Measurements from ENCODE around the gene GCC2. TPM values are rescaled to one million over a fixed set of nuclear protein-coding genes. Genes with fewer than 3 reads are reported as not detected.
"Not testable (repeated sequence)": the region's sequence is repeated elsewhere in the genome, so short reads cannot be mapped to it uniquely, and the experiment has no call there.

The GCC2 gene
- 31.4 TPM for total RNA-seq

- DNase-seq: peak; percentile 86
These were observed at the start of gene GCC2 for GRCh38 chr2:108448678-108449409. GCC2 (plus strand) TSS chr2:108449206; CDS start chr2:108449275, 69 bp downstream.

GRCh38 chr2:108399479-108399878, 49.5 kb upstream of the GCC2 start:
- no peak for DNase-seq

DNA sequence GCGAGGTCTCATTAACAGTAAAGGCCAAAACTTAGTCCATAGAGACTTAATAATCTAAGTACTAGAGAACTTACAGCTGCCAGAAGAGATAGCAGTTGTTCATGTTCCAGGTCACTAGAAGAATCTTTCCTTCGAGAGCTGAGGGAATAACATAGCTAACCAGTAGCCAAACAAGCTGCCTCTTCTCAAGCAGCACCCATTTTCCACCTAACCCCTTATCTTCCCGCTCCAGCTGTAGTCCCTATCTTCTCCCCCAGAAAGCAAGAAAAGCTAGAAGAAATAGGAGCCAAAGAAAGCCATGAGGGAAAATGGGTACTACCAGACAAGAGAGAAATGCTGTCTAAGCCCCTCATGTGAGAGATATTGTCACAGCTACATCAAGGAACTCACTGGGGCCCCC, 47.2 kb upstream of the GCC2 start:
- no peak for DNase-seq

GRCh38 chr2:108403494-108403893, 45.5 kb upstream of the GCC2 start:
- no peak for DNase-seq

DNA sequence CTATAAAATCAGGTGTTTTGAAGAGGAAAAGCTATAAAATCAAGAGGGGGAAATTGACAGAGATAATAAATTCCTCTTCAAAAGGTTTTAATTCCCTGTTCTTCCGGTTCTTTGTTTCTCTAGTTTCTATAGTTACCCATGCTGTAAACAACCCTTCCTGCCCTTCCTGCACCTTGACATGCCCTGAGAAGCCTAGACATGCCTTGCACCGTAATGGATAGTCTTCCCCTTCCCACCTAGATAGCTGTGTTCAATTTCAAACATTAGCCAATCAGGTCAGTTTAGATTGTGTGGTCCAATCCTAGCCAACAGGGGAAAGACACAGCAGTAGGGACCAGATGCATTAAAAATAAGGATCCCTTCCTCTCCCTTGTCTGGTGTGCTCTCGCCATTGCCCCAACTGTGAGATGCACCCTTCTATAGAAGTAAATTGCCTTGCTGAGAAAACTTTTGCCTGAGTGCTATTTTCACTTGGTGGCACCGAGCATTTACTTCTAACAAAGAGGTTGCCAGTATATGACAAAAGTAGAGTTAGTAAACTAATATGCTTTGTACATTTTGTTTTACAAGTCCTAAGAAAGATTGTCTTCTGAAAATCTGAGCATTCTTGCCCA, 44.1 kb upstream of the GCC2 start:
- DNase-seq: no peak

DNA sequence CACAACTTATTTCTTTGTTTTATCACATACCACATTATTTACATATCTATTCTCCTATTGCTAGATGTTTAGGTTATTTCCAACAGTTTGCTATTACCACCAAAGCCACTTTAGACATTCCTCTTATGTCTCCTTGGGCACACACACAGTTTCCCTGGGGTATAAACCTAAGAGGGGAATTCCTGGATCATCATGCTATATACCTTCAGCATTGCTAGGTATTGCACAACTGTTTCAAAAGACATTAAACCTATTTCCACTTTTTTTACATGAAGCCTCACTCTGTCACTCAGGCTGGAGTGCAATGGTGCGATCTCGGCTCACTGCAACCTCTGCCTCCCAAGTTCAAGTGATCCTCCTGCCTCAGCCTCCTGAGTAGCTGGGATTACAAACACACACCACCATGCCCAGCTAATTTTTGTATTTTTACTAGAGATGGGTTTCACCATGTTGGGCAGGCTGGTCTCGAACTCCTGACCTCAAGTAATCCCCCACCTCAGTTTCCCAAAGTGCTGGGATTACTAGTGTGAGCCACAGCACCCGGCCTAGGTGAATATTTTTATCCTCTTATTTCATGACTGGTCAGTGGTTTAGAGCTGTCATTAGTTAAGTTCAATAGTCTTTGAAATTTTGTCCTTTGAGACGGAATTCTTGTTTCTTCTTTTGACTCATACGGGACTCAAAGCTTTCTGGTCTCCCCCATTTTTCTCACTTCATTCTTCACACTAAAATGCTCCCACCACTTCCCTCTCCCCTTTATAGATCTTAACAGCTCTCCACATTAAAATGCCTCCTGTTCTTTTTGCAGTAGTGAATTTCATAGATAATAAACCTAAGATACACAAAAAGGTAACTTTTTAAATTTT, 40.9 kb upstream of the GCC2 start:
- no peak for DNase-seq

GRCh38 chr2:108409768-108410167, 39.2 kb upstream of the GCC2 start:
- DNase-seq: no peak

GRCh38 chr2:108412995-108413710, 35.9 kb upstream of the GCC2 start:
- no peak for DNase-seq

DNA sequence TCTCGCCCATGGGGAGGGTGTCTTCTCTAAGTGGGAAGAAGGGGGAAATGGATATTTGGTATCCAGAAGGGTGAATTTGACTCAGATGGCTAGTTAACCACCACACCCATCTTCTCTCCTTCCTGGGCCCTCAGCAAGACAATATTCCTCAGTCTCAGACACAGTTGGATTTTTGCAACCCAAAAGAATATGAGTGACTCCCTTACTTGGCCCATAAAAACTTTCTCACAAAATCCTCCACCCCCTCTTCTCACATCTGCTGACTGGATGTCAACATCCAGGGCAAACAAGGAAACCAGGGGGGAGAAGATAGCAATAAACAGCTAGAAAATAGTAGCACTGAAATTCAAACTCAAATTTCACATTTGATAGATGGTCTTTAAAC, 35.3 kb upstream of the GCC2 start:
- no peak for DNase-seq

DNA sequence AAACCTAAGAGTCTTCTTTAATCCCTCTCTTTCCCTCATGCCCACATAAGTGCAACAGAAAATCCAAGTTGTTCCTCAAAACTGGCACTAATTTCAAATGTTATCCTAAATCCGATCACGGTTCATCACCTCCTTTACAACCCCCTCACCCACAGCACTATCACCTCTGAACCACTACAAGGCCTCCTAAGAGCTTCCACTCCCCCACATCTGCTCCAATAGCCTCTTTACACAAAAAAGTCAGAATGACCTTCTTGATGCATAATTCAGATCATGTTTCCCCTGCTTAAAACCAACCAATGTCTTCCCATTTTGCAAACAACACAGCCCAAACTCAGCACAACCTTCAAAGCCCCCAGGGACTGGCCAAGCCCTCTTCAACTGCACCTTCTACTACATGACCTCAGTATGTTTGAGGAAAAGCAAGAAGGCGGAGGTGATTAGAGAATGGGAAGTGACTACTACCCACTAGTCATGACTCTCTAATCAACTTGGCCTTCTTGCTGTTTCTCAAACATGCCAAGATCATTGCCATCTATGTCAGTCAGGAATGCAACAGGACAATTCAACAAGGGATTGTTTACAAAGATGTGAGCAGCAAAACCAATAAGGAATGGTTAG, 34.6 kb upstream of the GCC2 start:
- no peak for DNase-seq

DNA sequence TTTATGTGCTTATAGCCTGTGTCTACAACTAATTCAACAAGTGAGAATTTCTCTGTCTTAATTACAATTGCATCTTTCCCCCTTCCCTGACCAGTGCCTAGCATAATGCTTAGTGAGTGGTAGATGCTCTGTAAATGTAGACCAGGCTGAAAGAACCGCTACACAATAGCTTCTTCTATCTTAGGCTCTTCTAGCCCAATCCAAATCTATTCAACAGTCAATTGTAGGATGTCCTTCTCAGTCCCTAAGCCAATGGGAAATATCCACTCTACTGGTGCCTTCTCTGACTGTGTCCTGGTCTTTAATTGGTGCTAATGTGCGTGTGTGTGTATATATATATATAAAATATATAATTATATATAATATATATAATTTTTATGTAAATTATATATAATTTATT, 34.1 kb upstream of the GCC2 start:
- no peak for DNase-seq

GRCh38 chr2:108417254-108417653, 31.8 kb upstream of the GCC2 start:
- DNase-seq: no peak

GRCh38 chr2:108418416-108418815, 30.6 kb upstream of the GCC2 start:
- peak; percentile 41 for DNase-seq

DNA sequence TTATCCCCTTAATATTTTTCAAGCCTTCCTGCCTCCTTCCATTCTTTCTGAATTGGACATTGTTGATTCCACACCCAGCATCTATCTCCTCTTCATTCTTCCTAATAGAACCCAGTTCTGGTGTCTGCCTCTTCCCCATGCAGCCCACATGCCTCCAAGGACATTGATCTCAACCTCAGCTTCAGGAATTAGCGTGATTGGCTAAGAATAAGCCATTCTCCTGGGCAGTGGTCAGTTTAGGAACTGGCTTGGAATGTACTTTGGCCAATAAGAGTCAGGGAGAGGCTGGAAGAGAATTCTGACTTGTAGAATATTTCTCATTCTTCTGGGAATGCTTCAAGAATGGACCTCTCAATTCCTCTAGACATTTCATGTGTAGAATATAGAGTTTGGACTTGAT, 25.9 kb upstream of the GCC2 start:
- DNase-seq: no peak

DNA sequence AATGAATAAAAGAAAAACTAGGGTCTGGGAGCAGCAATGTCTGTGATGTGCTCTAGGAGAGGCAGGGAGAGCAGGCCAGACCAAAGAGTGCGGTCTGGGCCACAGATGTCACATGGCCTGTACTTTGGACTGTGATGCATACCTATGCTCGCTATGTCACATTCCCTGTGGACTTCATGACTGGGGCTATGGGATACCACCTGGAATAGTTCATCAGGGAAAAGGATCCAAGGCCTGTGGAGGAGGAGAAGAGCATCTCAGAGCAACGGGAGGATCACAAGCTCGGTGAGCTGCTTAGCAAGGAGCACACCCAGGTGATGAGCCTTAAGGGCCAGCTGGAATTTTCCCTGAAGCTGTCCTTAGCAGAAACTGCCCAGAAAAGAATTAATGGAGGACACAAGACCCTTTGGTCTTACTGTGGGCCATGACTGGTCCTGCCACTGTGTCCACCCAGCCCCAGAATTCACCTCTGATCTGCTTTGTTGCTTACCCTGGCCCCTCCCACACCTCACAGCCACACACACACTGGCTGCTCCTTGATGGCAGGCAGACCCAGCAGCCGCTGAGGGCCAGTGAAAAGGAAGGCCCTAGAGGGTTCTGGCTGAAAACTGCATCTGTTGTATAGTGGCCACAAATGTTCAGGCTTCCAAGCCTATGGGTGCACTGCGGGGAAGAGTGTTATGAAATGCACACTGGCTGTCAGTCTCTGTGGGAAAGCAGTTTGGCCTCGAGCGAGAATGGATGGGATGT, 25.3 kb upstream of the GCC2 start:
- DNase-seq: no peak

DNA sequence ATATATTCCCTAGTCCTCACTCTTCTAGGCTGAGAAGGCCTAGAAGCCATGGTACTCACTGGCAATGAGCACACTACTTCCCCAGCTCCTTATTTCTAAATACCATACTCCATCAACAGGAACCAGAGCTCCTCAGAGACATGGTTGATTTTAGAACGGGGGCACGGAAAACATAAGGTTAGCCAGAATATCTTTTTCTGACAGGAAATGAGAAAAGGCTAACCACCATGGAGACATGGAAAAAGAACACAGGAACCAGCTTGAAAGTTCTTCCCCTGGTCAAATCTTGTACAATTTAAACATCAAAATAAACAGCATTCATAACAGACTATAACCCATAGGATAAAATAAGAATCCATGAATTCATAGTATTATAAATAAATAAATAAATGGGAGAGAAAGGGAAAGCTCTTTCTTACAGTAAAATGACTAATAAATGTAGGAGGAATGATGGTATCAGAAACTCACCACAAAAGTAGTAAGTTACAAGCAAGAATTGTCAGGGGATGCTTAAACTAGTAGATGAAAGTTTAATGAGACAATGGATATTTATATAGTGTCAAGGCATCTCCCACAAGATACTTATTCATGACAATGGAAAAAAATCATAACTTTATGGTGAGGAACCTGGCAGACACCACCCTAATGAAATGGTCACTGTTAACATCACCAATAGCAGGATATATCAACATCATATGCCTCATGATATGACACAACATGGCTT, 20.6 kb upstream of the GCC2 start:
- no peak for DNase-seq

- not testable (repeated sequence) for DNase-seq
These were observed 13.4 kb upstream of the GCC2 start for GRCh38 chr2:108435578-108435977.

GRCh38 chr2:108436976-108437375, 12.0 kb upstream of the GCC2 start:
- DNase-seq: no peak

GRCh38 chr2:108441712-108442111, 7.3 kb upstream of the GCC2 start:
- DNase-seq: no peak

- no peak for DNase-seq
These were observed 3.8 kb upstream of the GCC2 start for GRCh38 chr2:108444941-108445840.
